GM18873 (cell line): Measurements from ENCODE around the gene GRIK4.

Experiments
- ATAC-seq: cut with Tn5 transposase; IDR thresholded peaks from one replicate; pipeline ENCODE4 v1.9.1; 2021; ENCODE audit warnings: mild to moderate bottlenecking, moderate library complexity, moderate number of reproducible peaks; ENCODE audit not compliant: unreplicated experiment, low FRiP score

GRIK4 gene

DNA sequence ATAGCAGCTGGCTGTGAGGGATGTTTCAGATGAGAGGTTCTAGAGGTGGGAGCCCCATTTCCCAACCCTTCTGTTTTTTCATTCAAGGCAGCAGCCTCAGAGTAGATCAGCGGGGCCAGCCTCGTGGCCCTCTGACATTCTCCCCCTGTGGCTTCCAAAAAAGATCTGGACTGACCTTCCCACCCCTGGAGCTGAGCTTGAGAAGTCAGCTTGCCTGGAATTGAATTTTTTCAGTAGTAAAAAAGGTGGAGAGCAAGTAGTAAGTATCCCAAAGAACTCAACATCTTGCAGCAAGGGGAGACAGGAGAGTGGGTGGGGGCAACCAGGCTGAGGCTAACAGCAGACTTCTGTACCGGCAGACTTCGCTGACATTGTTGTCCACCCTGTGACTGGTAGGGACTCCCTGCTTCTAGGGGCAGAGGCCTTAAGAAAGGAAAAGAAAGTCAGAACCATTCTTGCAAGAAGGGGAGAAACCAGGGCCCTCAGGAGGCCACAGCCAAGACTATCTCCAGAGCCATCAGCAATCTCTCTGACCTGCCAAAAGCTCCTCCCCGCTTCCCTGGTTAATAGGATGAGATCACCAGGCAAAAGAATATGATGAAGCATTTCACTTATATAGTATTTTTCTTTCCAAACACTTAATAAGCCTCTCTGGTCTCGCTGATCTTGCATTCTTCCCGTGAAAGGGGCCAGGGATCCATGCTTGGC is 2.0 kb upstream of the GRIK4 start:
- no peak for ATAC-seq

GRCh38 chr11:120510406-120511115 is 987 bp upstream of the GRIK4 start:
- ATAC-seq = no peak

- ATAC-seq = no peak
Measured at GRCh38 chr11:120511820-120512738, 531 bp downstream of the GRIK4 start.

DNA sequence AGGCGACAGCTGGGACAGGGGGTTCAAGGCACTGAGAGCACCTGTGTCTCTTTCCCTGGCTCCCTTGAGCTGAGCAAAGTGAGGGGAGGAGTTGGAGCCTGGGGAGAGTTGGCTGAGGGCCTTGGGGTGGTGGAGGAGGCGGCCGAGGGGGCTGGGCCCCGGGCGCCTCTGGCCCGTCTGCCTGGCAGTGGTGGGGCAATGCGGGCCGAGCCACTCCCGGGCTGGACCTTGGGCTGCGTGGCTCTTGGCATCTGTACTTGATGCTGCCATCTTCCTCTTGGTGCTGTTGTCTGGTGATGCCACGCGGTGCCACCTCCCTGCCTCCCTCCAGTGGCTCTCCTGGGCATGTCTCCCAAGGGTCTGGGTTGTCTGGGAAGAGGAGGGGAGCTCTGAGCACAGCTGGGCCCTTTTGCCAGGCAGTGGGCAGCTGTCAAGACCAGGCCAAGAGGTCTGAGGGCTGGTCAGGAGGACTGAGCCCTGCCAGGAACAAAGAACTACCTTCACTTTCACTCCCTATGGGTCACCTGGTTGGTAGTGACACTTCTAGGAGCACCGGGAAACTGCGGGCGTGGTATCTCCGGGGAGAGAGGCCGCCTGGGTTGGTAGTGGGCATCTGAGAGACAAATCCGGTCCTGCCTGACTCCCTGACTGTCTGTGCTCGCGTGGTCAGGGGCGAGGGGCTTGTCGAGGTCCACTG is 1.3 kb downstream of the GRIK4 start:
- no peak for ATAC-seq

DNA sequence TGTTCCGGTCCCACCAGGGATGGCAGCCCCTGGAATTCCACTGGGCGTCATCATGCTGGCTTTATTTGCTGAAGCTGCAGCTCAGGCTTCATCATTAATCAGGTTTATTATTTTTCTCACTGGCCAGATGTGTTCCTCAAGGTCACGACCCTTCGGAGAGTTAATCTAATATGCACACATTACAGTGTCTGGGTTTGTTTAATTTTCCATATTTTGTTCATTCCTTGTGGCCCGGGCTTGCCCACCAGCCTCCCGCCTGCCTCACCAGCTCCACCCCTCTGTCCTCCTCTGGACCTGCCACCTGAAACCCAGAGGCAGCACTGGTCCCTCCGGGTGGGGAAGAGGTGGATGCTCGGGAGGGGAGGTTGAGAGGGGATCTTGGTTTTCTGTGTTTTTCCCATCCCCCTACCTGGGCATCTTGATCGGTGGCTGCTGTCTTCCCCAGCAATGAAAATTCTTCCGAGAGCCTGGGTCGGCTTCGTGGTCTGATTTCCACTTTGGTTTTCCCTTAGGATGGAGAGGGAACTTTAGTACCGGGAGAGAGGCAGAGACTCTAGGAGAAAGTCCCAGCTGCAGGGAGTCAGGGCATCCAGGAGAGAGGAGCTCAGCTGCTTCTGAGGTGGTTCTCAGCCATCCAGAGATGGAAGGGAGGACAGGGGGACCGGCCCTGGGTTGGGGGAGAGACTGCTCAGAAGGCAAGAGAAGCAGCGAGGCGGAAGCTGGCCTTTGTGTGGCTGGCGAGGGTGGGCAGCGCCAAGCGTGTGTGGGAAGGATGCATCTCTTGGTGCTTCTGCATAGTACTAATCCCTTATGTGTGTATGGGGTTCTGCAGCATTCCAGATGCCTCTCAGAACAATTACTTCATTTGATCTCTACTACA is 2.1 kb downstream of the GRIK4 start:
- ATAC-seq = no peak

DNA sequence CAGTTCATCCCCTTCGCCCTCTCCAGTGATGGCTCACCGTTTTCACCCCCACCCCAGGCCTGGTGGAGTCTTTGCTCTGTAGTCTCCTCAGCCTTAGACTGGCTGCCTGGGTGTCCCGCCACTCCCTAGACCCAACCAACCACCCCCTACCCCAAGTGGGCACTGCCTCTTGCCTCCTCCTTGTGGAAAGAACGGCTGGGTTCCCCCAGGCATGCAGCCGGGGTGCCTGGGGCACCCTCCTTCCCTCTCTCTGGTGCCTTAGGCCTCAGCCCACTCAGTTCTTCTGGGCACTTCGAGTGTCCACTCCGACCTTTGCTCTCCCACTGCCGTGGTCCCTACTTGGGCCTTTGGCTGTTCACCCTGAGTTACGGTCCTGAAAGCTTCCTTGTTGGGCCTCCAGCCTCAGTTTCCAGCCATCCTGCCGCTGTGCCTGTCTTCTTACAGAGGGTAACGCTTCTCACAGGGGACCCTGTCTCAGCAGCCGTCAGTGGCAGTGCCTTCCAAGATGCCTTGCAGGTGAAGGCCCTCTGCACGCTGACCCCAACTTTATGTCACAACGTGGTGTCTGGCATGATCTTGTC is 3.1 kb downstream of the GRIK4 start:
- no peak for ATAC-seq

DNA sequence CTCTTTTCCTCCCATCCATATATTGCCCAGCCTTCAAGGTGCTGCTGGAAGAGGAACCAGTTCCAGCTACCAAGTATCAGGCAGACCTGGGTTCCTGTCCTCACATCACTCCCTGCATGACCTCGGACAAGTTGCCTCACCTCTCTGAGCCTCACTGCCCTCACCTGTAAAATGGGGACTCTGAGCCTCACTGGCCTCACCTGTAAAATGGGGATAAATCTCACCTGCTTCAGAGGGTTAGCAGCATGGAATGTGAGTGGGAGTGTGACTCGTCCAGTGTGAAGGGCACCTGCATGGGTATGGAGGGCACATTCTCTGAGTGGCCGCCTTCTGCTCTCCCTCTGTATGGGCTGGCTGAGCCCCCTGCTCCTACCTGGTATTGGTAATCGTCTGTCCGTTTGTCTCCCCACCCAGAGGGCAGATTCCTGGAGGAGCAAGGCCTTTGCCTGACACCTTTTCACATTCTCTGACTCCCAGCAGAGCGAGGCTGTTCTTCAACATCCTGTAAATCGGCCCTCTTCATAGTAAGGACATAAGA is 3.7 kb downstream of the GRIK4 start:
- ATAC-seq = no peak

- no peak for ATAC-seq
Measured at GRCh38 chr11:120516461-120517389, 5.2 kb downstream of the GRIK4 start.

DNA sequence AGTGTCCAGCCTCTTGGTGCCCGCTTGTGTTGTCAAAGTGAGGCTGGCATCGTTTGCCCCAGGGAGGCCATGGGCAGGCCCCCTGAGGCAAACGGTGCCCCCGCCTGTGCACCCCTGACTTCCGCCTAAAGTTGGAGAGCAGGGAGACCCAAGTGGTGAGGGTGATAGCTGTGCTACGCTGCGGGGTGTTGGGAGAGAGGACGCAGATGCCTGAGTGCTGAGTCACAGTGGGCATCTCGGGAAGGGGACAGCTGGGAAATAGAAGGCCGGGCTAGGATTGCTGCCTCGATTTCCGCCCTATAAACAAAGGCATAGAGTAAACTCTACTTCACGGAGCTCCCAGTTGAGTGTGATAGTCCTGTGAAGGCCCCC is 5.8 kb downstream of the GRIK4 start:
- ATAC-seq = no peak

- ATAC-seq = no peak
Measured at GRCh38 chr11:120517801-120518291, 6.3 kb downstream of the GRIK4 start.

- no peak for ATAC-seq
Measured at GRCh38 chr11:120518356-120518755, 6.8 kb downstream of the GRIK4 start.

GRCh38 chr11:120519474-120519873 is 7.9 kb downstream of the GRIK4 start:
- no peak for ATAC-seq

GRCh38 chr11:120520091-120520822 is 8.7 kb downstream of the GRIK4 start:
- ATAC-seq = no peak

DNA sequence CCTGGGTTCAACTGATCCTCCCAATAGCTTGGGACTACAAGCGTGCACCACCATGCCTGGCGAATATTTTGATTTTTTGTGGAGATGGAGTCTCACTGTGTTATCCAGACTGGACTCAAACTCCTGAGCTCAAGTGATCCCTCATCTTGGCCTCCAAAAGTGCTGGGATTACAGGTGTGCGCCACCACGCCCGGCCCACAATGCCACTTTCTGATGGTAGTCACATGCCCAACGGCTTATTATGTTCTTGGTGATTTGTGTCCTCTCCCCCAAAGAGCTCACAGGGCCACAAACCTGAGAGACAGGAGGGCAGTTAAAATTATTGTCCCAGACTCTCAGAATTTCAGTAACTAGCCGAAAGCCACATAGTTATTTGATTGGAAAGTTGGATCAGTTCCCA is 9.6 kb downstream of the GRIK4 start:
- ATAC-seq = no peak

DNA sequence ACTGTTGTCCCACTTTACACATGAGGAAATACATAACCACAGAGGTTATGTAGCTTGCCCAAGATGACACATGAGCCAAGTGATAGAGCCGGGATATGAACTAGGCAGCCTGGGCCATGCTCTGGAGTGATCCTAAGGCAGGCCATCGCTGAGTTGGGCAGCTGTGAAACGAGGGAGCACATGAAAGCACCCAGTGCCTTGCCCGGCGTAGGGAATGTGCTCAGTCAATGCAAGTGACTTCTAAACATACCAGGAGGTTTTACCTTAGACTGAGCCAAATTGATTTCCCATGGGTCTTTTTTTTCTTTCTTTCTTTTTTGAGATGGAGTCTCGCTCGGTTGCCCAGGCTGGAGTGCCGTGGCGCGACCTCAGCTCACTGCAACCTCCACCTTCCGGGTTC is 10.5 kb downstream of the GRIK4 start:
- no peak for ATAC-seq

GRCh38 chr11:120522736-120523135 is 11.2 kb downstream of the GRIK4 start:
- no peak for ATAC-seq

DNA sequence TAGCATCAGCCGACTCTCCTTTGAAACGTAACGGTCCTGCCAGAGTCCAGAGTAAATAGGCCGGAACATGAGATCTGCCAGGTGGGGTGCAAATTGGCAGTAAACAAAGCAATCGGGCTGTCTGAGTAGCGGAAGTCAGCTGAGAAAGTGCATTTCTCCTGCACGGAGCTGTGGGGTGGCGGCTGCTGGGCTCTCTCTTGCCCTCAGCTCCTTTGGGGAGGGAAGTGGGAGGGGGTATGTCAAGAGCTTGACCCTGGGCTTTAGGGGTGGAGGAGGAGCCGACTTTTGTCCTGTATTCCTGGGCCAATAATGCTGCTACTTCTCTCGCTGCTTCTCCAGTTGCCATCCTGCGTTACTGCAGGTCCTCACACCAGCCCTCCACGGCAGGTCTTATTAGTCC is 11.6 kb downstream of the GRIK4 start:
- no peak for ATAC-seq
